GM18861 (cell line): ENCODE data around the gene LIMK2.
"Not testable (repeated sequence)": the region's sequence is repeated elsewhere in the genome, so short reads cannot be mapped to it uniquely, and the experiment has no call there.

ENCODE experiments used
- ATAC-seq: cut with Tn5 transposase; IDR thresholded peaks from one replicate; pipeline ENCODE4 v1.9.1; 2021; ENCODE audit not compliant: unreplicated experiment

LIMK2 gene

GRCh38 chr22:31210556-31211421 lies 1.3 kb upstream of the LIMK2 start:
- ATAC-seq, result no peak

- no peak for ATAC-seq
Measured at GRCh38 chr22:31211482-31211861, 626 bp upstream of the LIMK2 start.

GRCh38 chr22:31212783-31213629 lies 908 bp downstream of the LIMK2 start:
- ATAC-seq, result no peak

GRCh38 chr22:31215018-31215535 lies 3.0 kb downstream of the LIMK2 start:
- ATAC-seq, result no peak

- ATAC-seq, result no peak
Measured at GRCh38 chr22:31218565-31219262, 6.6 kb downstream of the LIMK2 start.

- ATAC-seq, result no peak
Measured at GRCh38 chr22:31221084-31221483, 9.0 kb downstream of the LIMK2 start.

- ATAC-seq, result no peak
Measured at GRCh38 chr22:31222736-31223135, 10.6 kb downstream of the LIMK2 start.

- ATAC-seq, result no peak
Measured at GRCh38 chr22:31223786-31224191, 11.7 kb downstream of the LIMK2 start.

- not testable (repeated sequence) for ATAC-seq
Measured at GRCh38 chr22:31224691-31225090, 12.6 kb downstream of the LIMK2 start.

GRCh38 chr22:31227186-31227585 lies 15.1 kb downstream of the LIMK2 start:
- no peak for ATAC-seq

- ATAC-seq, result no peak
Measured at GRCh38 chr22:31229402-31230079, 17.4 kb downstream of the LIMK2 start.

GRCh38 chr22:31230155-31230870 lies 18.2 kb downstream of the LIMK2 start:
- ATAC-seq, result no peak

- no peak for ATAC-seq
Measured at GRCh38 chr22:31230871-31231621, 18.9 kb downstream of the LIMK2 start.

- ATAC-seq, result no peak
Measured at GRCh38 chr22:31233001-31233400, 20.9 kb downstream of the LIMK2 start.

- ATAC-seq, result no peak
Measured at GRCh38 chr22:31235081-31235480, 23.0 kb downstream of the LIMK2 start.

- not testable (repeated sequence) for ATAC-seq
Measured at GRCh38 chr22:31236044-31236443, 23.9 kb downstream of the LIMK2 start.

- ATAC-seq, result no peak
Measured at GRCh38 chr22:31238057-31238456, 26.0 kb downstream of the LIMK2 start.

- no peak for ATAC-seq
Measured at GRCh38 chr22:31239771-31240370, 27.8 kb downstream of the LIMK2 start.

GRCh38 chr22:31241200-31241599 lies 29.1 kb downstream of the LIMK2 start:
- ATAC-seq, result no peak
